NT2/D1 (cell line): ENCODE measurements around the gene TP53I11.
A peak's percentile ranks its signal among the peaks of the same experiment; 100 is the strongest.

Experiments
- DNase-seq: peaks from one replicate; pipeline ENCODE4 v3.0.0-alpha.2; 2011; ENCODE audit warnings: low read depth, low spot score
- H3K27me3 ChIP-seq: 2 replicates; pipeline ENCODE4 v1.6.0; 2011; ENCODE audit warnings: mild to moderate bottlenecking; ENCODE audit not compliant: insufficient read length, insufficient read depth
- H3K36me3 ChIP-seq: 2 replicates; pipeline ENCODE4 v1.6.1; 2011; ENCODE audit warnings: mild to moderate bottlenecking, low read length, mixed read lengths; ENCODE audit not compliant: insufficient read depth, insufficient read length
- H3K4me1 ChIP-seq: 2 replicates; pipeline ENCODE4 v1.5.1; 2011; ENCODE audit not compliant: insufficient read depth, insufficient read length
- H3K4me3 ChIP-seq: 2 replicates; pipeline ENCODE4 v1.5.1; 2011; ENCODE audit warnings: low read depth; ENCODE audit not compliant: insufficient read length
- H3K9ac ChIP-seq: 2 replicates; pipeline ENCODE4 v1.6.0; 2011; ENCODE audit warnings: low read depth; ENCODE audit not compliant: insufficient read length
- H3K9me3 ChIP-seq: 2 replicates; pipeline ENCODE4 v1.5.1; 2011; ENCODE audit warnings: mild to moderate bottlenecking, low read length; ENCODE audit not compliant: insufficient read depth
- SUZ12 ChIP-seq: IDR thresholded peaks from 2 replicates; pipeline ENCODE4 v1.6.1; 2011; ENCODE audit not compliant: insufficient read length, insufficient read depth; ENCODE audit errors: extremely low read depth
- YY1 ChIP-seq: IDR thresholded peaks from 2 replicates; pipeline ENCODE4 v1.6.1; 2011; ENCODE audit not compliant: insufficient read length, insufficient read depth
- ZNF274 ChIP-seq: IDR thresholded peaks from 2 replicates; pipeline ENCODE4 v1.6.1; 2011; ENCODE audit warnings: mild to moderate bottlenecking, low read depth, low read length

The TP53I11 gene

DNA sequence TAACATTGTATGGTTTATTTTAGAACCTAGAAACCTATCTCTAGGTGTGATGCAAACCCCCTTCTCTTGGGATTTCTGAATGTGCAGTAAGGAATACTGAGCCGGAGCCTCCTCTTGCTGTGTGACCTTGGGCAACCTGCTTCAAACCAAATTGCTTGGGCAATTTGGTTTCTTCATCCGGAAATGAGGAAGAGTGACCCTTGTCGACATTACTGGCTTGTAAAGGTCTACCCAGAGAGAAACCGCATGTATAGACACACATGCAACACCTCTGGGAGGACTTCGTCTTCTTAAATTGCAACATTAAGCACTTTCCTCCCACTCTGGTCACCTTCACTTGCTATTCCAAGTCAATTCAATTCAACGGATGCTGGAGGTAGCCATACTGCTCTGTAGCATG, 19.6 kb upstream of the TP53I11 start:
- H3K36me3 ChIP-seq, result no peaks in the 10 kb centered on the region
- H3K4me3 ChIP-seq, result no peak overlapping the region
- H3K4me1 ChIP-seq, result peaks cover 22% of the 10 kb centered on the region
- TF ChIP-seq ZNF274 (no peak), SUZ12 (no peak), YY1 (no peak)
- H3K9me3 ChIP-seq, result no peaks in the 10 kb centered on the region
- no peaks in the 10 kb centered on the region for H3K27me3 ChIP-seq
- no peak for DNase-seq
- H3K9ac ChIP-seq, result no peak overlapping the region

DNA sequence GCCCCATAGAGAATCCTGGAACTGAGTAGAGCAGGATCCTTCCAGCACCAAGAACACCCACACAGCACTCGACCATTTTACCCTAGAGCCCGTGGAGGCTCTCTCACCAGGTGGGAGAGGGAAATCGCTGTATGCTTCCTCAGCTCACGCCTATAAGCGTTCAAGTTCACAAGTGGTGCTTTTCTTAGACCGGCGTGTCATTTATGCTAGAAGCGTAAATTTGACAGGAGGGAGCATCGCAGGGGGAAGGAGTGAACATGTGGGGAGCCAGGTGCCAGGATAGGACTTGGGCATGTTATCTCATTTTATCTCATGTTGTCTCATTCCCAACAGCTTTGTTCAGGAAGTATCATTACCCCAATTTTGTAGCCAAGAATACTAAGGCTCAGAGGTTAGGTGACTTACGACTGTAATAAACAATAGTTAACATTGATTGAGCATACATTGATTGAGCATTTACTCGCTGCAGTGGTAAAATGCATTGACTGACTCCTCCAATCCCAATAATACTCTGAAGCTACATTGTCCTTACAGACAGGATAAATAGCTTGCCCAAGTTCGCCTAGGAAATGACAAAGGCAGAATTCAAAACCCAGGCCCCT, 19.1 kb upstream of the TP53I11 start:
- H3K4me1 ChIP-seq, result peaks cover 25% of the 10 kb centered on the region
- no peak overlapping the region for H3K9ac ChIP-seq
- H3K36me3 ChIP-seq, result no peaks in the 10 kb centered on the region
- TF ChIP-seq SUZ12 (no peak), YY1 (no peak), ZNF274 (no peak)
- H3K27me3 ChIP-seq, result no peaks in the 10 kb centered on the region
- H3K4me3 ChIP-seq, result no peak overlapping the region
- DNase-seq, result no peak
- no peaks in the 10 kb centered on the region for H3K9me3 ChIP-seq

DNA sequence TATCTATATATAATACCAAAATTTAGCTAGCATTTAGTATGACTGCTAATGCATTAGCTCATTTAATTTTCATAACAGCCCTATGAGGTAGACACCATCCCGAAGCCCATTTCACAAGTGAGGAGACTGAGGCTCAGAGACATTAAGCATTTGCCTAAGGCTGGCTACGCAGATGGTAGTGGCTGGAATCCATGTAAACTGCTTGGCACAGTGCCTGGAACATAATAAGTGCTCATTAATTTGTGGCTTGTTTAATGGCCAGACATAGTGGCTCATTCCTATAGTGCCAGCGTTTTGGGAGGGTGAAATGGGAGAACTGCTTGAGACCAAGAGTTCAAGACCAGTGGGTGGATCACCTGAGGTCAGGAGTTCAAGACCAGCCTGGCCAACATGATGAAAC, 17.8 kb upstream of the TP53I11 start:
- Histone ChIP-seq H3K27me3 (no peaks in the 10 kb centered on the region), H3K4me1 (peaks cover 22% of the 10 kb centered on the region), H3K9ac (no peak overlapping the region), H3K4me3 (no peak overlapping the region), H3K36me3 (no peaks in the 10 kb centered on the region), H3K9me3 (no peaks in the 10 kb centered on the region)
- DNase-seq, result no peak
- TF ChIP-seq SUZ12 (no peak), YY1 (no peak), ZNF274 (no peak)

DNA sequence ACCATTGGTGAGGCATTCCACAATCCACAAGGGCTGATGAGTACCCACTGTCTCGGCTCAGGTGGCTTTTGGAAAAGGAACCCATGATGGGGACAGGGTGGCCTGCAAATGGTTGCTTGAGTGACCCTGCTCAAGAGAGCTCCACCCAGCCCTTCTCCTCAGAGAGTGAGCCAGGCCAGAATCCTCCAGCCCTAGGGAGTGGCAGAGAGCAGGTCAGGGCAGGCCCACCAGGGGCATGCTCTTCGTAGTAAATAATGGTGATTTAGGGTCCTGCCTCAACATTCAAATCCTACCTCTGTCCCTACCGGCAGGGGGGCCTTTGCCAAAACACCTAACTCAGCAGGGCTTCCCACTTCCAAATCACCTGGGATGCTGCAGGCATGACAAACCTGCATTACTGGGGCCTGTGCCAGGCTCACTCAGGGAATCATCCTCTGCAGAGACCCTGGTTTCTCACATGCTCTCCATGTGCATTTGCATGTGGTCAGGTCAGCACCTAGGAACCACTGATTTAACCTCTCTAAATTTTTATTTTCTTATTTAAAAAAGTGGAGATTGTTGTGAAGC, 17.3 kb upstream of the TP53I11 start:
- Histone ChIP-seq H3K27me3 (no peaks in the 10 kb centered on the region), H3K9me3 (no peaks in the 10 kb centered on the region), H3K4me1 (peaks cover 22% of the 10 kb centered on the region), H3K4me3 (no peak overlapping the region), H3K36me3 (no peaks in the 10 kb centered on the region), H3K9ac (no peak overlapping the region)
- DNase-seq, result no peak
- TF ChIP-seq SUZ12, result no peak
- TF ChIP-seq YY1, result no peak
- TF ChIP-seq ZNF274, result no peak

DNA sequence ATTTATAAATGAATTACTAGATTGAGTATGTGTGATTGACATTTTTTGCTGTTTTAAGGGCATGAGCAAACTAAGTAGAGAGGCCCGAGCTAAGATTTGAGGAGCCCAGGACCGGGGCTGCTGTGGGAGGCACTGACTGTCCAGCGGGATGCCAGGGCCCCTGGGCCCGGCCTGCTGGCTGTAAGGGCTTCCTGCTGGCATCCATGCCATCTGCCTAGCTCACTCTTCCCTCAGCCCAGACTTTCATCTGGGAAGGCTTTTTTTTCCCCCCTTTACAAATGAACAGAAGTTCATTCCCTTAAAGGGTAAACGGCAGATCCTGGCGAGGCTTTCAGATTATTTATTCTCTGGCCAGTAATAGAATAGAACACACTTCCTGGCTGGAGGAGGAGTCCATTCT, 16.0 kb upstream of the TP53I11 start:
- TF ChIP-seq YY1 (no peak), SUZ12 (no peak), ZNF274 (no peak)
- H3K9ac ChIP-seq, result peak overlapping the region; percentile 13
- no peaks in the 10 kb centered on the region for H3K36me3 ChIP-seq
- no peak overlapping the region for H3K4me3 ChIP-seq
- peaks cover 29% of the 10 kb centered on the region for H3K4me1 ChIP-seq
- no peaks in the 10 kb centered on the region for H3K27me3 ChIP-seq
- no peak for DNase-seq
- H3K9me3 ChIP-seq, result no peaks in the 10 kb centered on the region

DNA sequence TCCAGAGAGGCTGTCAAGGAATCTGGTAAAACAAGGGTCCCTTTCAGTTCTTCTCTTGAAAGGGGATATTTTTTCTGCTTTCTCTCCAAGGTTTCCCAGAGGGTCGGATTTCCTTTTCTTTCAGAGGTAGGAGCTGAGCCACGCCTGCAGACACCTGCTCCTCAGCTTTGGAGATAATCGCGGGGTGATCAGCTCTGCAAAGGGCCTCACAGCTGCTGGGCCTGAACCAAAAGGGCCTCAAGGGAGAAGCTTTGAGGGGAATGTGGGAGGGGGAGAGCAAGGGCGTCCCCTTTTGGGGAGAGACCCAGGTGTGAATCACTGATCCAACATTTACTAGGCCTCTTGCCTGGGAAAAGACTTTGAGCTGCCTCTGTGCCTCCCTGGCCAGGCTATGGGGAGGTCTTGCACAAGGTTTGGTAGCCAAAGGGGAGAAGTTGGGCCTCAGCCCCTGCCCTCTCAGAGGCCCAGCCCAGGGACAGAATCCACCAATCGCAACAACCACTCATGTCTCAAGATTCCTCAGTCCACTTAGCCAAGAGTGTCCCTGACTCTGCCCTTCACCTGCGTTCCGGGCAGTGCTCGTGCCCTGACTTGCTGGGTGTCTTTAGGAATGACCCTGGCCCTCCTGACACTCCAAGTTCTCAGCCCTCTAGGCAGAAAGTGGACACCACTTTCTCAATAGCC, 14.0 kb upstream of the TP53I11 start:
- H3K27me3 ChIP-seq, result no peaks in the 10 kb centered on the region
- H3K9ac ChIP-seq, result no peak overlapping the region
- H3K4me1 ChIP-seq, result peaks cover 37% of the 10 kb centered on the region
- H3K4me3 ChIP-seq, result no peak overlapping the region
- no peaks in the 10 kb centered on the region for H3K36me3 ChIP-seq
- TF ChIP-seq ZNF274, result no peak
- no peak for TF ChIP-seq SUZ12
- no peak for TF ChIP-seq YY1
- no peak for DNase-seq
- no peaks in the 10 kb centered on the region for H3K9me3 ChIP-seq

DNA sequence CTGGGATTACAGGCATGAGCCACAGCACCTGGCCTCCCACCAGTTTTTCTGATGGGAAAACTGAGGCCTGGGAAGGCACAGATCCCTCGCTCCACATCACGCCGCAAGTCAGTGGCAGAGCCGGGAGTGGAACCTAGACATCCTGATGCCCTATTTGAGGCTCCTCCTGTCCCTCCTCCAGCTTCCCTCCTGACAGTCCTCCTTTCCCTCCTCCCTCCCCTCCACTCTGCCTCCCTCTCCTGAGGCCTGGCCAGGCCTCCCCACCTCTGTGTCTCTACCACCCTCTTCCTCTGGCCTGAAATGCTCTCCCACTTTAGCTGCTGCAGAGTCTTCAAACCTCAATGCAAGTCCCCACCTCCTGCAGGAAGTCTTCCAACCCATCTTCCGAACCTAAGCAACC, 13.3 kb upstream of the TP53I11 start:
- peak overlapping the region; percentile 29 for H3K9ac ChIP-seq
- DNase-seq, result no peak
- no peaks in the 10 kb centered on the region for H3K36me3 ChIP-seq
- H3K4me3 ChIP-seq, result no peak overlapping the region
- no peaks in the 10 kb centered on the region for H3K27me3 ChIP-seq
- TF ChIP-seq SUZ12, result no peak
- TF ChIP-seq YY1, result no peak
- TF ChIP-seq ZNF274, result no peak
- H3K9me3 ChIP-seq, result no peaks in the 10 kb centered on the region
- peaks cover 37% of the 10 kb centered on the region for H3K4me1 ChIP-seq
